Urinary bladder (tissue), 4 donors: ENCODE data around the gene TNRC6C. TPM values are rescaled to one million over a fixed set of nuclear protein-coding genes. Genes with fewer than 3 reads are reported as not detected.
"Not testable (repeated sequence)": the region's sequence is repeated elsewhere in the genome, so short reads cannot be mapped to it uniquely, and the experiment has no call there.

Experiments used
- DNase-seq: peaks from one replicate; pipeline ENCODE4 v3.0.0-alpha.2; 2015; ENCODE audit errors: extremely low spot score
- H3K27ac ChIP-seq: one replicate; pipeline ENCODE4 v1.5.1; 2013; ENCODE audit warnings: low read depth, mild to moderate bottlenecking, moderate library complexity
- H3K36me3 ChIP-seq: one replicate; pipeline ENCODE4 v1.6.1; 2013; ENCODE audit warnings: mild to moderate bottlenecking, moderate library complexity; ENCODE audit not compliant: insufficient read depth
- H3K4me1 ChIP-seq: one replicate; pipeline ENCODE4 v1.6.1; 2013; ENCODE audit warnings: mild to moderate bottlenecking, moderate library complexity; ENCODE audit not compliant: insufficient read depth
- H3K4me3 ChIP-seq: one replicate; pipeline ENCODE4 v1.5.1; 2013; ENCODE audit warnings: low read depth, low read length
- WGBS: extraction: QIAGEN DNeasy Blood & Tissue Kit; methylation state at CpG from one replicate; pipeline ENCODE4 v1.1.7; 2013; 5-methylcytosine and 5-hydroxymethylcytosine counted together
- polyA plus RNA-seq: library from polyadenylated mRNA; stranded (reverse); fragments of 200-250 nt; gene quantifications from one replicate; pipeline ENCODE4 v1.2.3, GENCODE V29; 2013
- total RNA-seq: library from RNA; depleted of rRNA; stranded (reverse); fragments of >200 nt; gene quantifications from one replicate; pipeline ENCODE4 v1.2.3, GENCODE V29; 2014
- donor health status: healthy with polysubstance abuse.
- donor health status: healthy.

The TNRC6C gene
- total and polyA plus RNA-seq, 2 donors = 7.1 to 17.8 TPM

- H3K4me1 ChIP-seq = peaks cover 2% of the 10 kb centered on the region
- H3K27ac ChIP-seq = no peak overlapping the region
- H3K36me3 ChIP-seq = no peaks in the 10 kb centered on the region
- 85% methylated on average over 22 of the region's 22 CpGs for WGBS
- H3K4me3 ChIP-seq = no peak overlapping the region
- no peak for DNase-seq
Observed at GRCh38 chr17:78110363-78111015, 152.0 kb downstream of the TNRC6C start.

- H3K27ac ChIP-seq = no peak overlapping the region
- H3K4me3 ChIP-seq = no peak overlapping the region
- 86% methylated on average over 19 of the region's 19 CpGs for WGBS
- DNase-seq = no peak
- H3K4me1 ChIP-seq = peaks cover 2% of the 10 kb centered on the region
- H3K36me3 ChIP-seq = no peaks in the 10 kb centered on the region
Observed at GRCh38 chr17:78111016-78111726, 152.7 kb downstream of the TNRC6C start.

GRCh38 chr17:78111727-78112517 lies 153.4 kb downstream of the TNRC6C start:
- H3K4me1 ChIP-seq = peaks cover 2% of the 10 kb centered on the region
- WGBS = 88% methylated on average over 28 of the region's 28 CpGs
- H3K4me3 ChIP-seq = no peak overlapping the region
- no peaks in the 10 kb centered on the region for H3K36me3 ChIP-seq
- H3K27ac ChIP-seq = no peak overlapping the region
- DNase-seq = no peak

GRCh38 chr17:78112518-78113471 lies 154.3 kb downstream of the TNRC6C start:
- WGBS = 55% methylated on average over 33 of the region's 33 CpGs

GRCh38 chr17:78113804-78114785 lies 155.6 kb downstream of the TNRC6C start:
- Histone ChIP-seq H3K4me1 (no peaks in the 10 kb centered on the region), H3K36me3 (no peaks in the 10 kb centered on the region), H3K27ac (no peak overlapping the region), H3K4me3 (no peak overlapping the region)
- no peak for DNase-seq
- WGBS = 90% methylated on average over 25 of the region's 25 CpGs

More at GRCh38 chr17:78112518-78113471, 154.3 kb downstream of the TNRC6C start:
- Histone ChIP-seq H3K27ac (no peak overlapping the region), H3K4me3 (no peak overlapping the region), H3K4me1 (peaks cover 1% of the 10 kb centered on the region), H3K36me3 (no peaks in the 10 kb centered on the region)
- DNase-seq = no peak

- 84% methylated on average over 27 of the region's 28 CpGs for WGBS
- Histone ChIP-seq H3K4me3 (no peak overlapping the region), H3K27ac (no peak overlapping the region), H3K4me1 (no peaks in the 10 kb centered on the region), H3K36me3 (no peaks in the 10 kb centered on the region)
- DNase-seq = no peak
Observed at GRCh38 chr17:78114831-78115723, 156.6 kb downstream of the TNRC6C start.

GRCh38 chr17:78115803-78116202 lies 157.3 kb downstream of the TNRC6C start:
- not testable (repeated sequence) for H3K4me1 ChIP-seq, H3K36me3 ChIP-seq, H3K27ac ChIP-seq, H3K4me3 ChIP-seq, DNase-seq
- 93% methylated on average over 15 of the region's 18 CpGs for WGBS

GRCh38 chr17:78116411-78116810 lies 157.9 kb downstream of the TNRC6C start:
- 96% methylated on average over 9 of the region's 9 CpGs for WGBS
- H3K4me3 ChIP-seq = no peak overlapping the region
- no peaks in the 10 kb centered on the region for H3K4me1 ChIP-seq
- DNase-seq = no peak
- H3K36me3 ChIP-seq = no peaks in the 10 kb centered on the region
- H3K27ac ChIP-seq = no peak overlapping the region

- Histone ChIP-seq H3K27ac (no peak overlapping the region), H3K36me3 (no peaks in the 10 kb centered on the region), H3K4me1 (no peaks in the 10 kb centered on the region), H3K4me3 (no peak overlapping the region)
- no peak for DNase-seq
- WGBS = 64% methylated on average over 41 of the region's 41 CpGs
Observed at GRCh38 chr17:78117027-78117981, 158.8 kb downstream of the TNRC6C start.

- 90% methylated on average over 14 of the region's 14 CpGs for WGBS
- DNase-seq = no peak
Observed at GRCh38 chr17:78118801-78119241, 160.3 kb downstream of the TNRC6C start.

More at GRCh38 chr17:78118801-78119241, 160.3 kb downstream of the TNRC6C start:
- Histone ChIP-seq H3K4me1 (no peaks in the 10 kb centered on the region), H3K4me3 (no peak overlapping the region), H3K27ac (no peak overlapping the region), H3K36me3 (no peaks in the 10 kb centered on the region)
